ENCODE data around the gene ARHGAP31.

DNA sequence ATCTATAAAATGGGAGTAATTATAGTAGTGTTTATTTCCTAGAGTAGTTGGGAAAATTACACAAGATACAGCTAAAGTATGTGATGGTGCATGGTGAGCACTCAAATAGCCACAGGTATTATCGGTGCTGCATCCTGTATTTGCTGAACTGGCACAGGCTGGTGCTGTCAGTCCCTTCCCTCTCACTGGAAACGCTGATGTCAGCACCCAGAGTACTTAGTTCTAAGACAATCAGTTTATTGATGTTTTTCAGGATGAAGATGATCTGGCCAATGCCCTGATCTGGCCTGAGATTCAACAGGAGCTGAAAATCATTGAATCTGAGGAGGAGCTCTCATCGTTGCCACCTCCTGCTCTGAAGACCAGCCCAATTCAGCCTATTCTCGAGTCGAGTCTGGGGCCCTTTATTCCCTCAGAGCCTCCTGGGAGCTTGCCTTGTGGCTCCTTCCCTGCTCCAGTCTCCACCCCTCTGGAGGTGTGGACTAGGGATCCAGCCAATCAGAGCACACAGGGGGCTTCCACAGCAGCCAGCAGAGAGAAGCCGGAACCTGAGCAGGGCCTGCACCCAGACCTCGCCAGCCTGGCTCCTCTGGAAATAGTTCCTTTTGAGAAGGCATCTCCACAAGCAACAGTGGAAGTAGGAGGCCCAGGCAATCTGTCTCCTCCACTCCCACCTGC, 119.6 kb downstream of the ARHGAP31 start:
- TF ChIP-seq EZH2 (IDR thresholded peaks at IDR 0.05; ENCODE audit: insufficient read depth, poor library complexity, severe bottlenecking) = no peak
- no peak for TF ChIP-seq EZH2phosphoT487 (IDR thresholded peaks at IDR 0.05; ENCODE audit: insufficient read depth, low read depth)

Data from GM23248 (cell line).